Measurements from ENCODE around the gene PTPRR.

Gene PTPRR

GRCh38 chr12:70660002-70660604 lies 260.4 kb downstream of the PTPRR start:
- H3K4me1 ChIP-seq (ENCODE audit: insufficient read depth, low read length, poor library complexity, severe bottlenecking): peaks cover 72% of the 10 kb centered on the region
- no peaks in the 10 kb centered on the region for H3K9me2 ChIP-seq (replicated peaks; ENCODE audit: low read depth, low read length)
- TF ChIP-seq, protein P1, sequence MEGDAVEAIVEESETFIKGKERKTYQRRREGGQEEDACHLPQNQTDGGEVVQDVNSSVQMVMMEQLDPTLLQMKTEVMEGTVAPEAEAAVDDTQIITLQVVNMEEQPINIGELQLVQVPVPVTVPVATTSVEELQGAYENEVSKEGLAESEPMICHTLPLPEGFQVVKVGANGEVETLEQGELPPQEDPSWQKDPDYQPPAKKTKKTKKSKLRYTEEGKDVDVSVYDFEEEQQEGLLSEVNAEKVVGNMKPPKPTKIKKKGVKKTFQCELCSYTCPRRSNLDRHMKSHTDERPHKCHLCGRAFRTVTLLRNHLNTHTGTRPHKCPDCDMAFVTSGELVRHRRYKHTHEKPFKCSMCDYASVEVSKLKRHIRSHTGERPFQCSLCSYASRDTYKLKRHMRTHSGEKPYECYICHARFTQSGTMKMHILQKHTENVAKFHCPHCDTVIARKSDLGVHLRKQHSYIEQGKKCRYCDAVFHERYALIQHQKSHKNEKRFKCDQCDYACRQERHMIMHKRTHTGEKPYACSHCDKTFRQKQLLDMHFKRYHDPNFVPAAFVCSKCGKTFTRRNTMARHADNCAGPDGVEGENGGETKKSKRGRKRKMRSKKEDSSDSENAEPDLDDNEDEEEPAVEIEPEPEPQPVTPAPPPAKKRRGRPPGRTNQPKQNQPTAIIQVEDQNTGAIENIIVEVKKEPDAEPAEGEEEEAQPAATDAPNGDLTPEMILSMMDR (conservative IDR thresholded peaks at IDR 0.05; ENCODE audit: low read length): no peak
- no peak for TF ChIP-seq EZH2phosphoT487 (IDR thresholded peaks at IDR 0.05; ENCODE audit: borderline replicate concordance)
- no peak overlapping the region for H2AFZ ChIP-seq (ENCODE audit: low read length)
- H4K20me1 ChIP-seq (ENCODE audit: insufficient read depth, low read length, poor library complexity, severe bottlenecking): no peaks in the 10 kb centered on the region
- no peaks in the 10 kb centered on the region for H3K36me3 ChIP-seq (ENCODE audit: insufficient read depth, low read length)
- peak overlapping the region; percentile 77 for H3K9ac ChIP-seq (ENCODE audit: low read depth, low read length, poor library complexity, severe bottlenecking)
- peak overlapping the region; percentile 70 for H3K4me3 ChIP-seq (ENCODE audit: low read length, poor library complexity, severe bottlenecking)
- H3F3A ChIP-seq (ENCODE audit: low read depth): 0 out of 2 replicates have a peak, but pooled peaks cover 2% of the 10 kb centered on the region
- H3K27me3 ChIP-seq (ENCODE audit: insufficient read depth, low read length, poor library complexity, severe bottlenecking): no peaks in the 10 kb centered on the region
- peak overlapping the region; percentile 84 for H3K4me2 ChIP-seq (ENCODE audit: low read depth, low read length, poor library complexity, severe bottlenecking)
- no peaks in the 10 kb centered on the region for H3K9me3 ChIP-seq (ENCODE audit: insufficient read depth, low read depth, low read length)
- peaks cover 6% of the 10 kb centered on the region; the same call in 1 of the 2 replicates for H3K79me2 ChIP-seq (ENCODE audit: insufficient read depth, low read length)

- no peaks in the 10 kb centered on the region for H3K27me3 ChIP-seq (ENCODE audit: insufficient read depth, low read length, poor library complexity, severe bottlenecking)
- H3K9ac ChIP-seq (ENCODE audit: low read depth, low read length, poor library complexity, severe bottlenecking): peak overlapping the region; percentile 26
- TF ChIP-seq EZH2phosphoT487 (IDR thresholded peaks at IDR 0.05; ENCODE audit: borderline replicate concordance): no peak
- TF ChIP-seq, protein P1 (conservative IDR thresholded peaks at IDR 0.05; ENCODE audit: low read length): no peak
- no peaks in the 10 kb centered on the region for H4K20me1 ChIP-seq (ENCODE audit: insufficient read depth, low read length, poor library complexity, severe bottlenecking)
- H3K4me3 ChIP-seq (ENCODE audit: low read length, poor library complexity, severe bottlenecking): peak overlapping the region; percentile 70
- H3K9me3 ChIP-seq (ENCODE audit: insufficient read depth, low read depth, low read length): no peaks in the 10 kb centered on the region
- no peaks in the 10 kb centered on the region for H3K9me2 ChIP-seq (replicated peaks; ENCODE audit: low read depth, low read length)
- H2AFZ ChIP-seq (ENCODE audit: low read length): no peak overlapping the region
- peaks cover 6% of the 10 kb centered on the region; the same call in 1 of the 2 replicates for H3K79me2 ChIP-seq (ENCODE audit: insufficient read depth, low read length)
- no peaks in the 10 kb centered on the region for H3K36me3 ChIP-seq (ENCODE audit: insufficient read depth, low read length)
- H3K4me2 ChIP-seq (ENCODE audit: low read depth, low read length, poor library complexity, severe bottlenecking): peak overlapping the region; percentile 65
- peaks cover 62% of the 10 kb centered on the region for H3K4me1 ChIP-seq (ENCODE audit: insufficient read depth, low read length, poor library complexity, severe bottlenecking)
- no peaks in the 10 kb centered on the region for H3F3A ChIP-seq (ENCODE audit: low read depth)
Measured at GRCh38 chr12:70659077-70659606, 261.4 kb downstream of the PTPRR start.

DNA sequence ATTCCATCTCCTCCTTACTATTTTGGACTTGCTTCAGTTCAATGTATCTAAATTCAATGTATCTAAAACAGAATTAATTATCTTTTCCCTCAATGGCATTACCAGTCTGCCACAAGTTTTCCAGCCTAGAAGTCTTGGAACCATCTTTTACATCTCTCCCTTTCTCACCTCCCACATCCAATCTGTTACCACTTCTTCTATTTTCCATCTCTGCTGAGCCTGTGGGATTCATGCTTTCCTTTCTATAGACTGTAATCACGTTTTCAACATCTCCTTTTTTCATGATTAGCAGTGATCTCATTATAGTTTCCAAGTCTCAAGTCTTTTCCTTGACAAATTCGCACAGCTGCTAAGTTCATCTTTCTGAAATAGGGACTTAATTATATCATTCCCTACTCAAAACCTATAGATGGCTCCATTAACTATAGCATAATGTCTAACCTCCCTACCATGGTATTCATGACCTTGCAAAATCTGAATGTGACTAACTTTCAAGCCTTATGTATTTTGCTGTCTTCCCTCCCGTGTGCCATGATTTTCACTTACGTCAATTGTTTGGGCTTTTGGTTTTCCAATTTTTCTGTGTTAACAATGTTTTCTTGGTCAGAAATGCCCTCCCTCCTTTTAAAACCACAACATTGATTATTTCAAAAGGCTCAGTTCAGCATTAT lies 262.8 kb downstream of the PTPRR start:
- Histone ChIP-seq H4K20me1 (ENCODE audit: insufficient read depth, low read length, poor library complexity, severe bottlenecking) (no peaks in the 10 kb centered on the region), H2AFZ (ENCODE audit: low read length) (peak overlapping the region; percentile 31; the same call in 1 of the 2 replicates), H3K9me2 (replicated peaks; ENCODE audit: low read depth, low read length) (no peaks in the 10 kb centered on the region), H3K4me1 (ENCODE audit: insufficient read depth, low read length, poor library complexity, severe bottlenecking) (peaks cover 68% of the 10 kb centered on the region), H3F3A (ENCODE audit: low read depth) (no peaks in the 10 kb centered on the region), H3K9me3 (ENCODE audit: insufficient read depth, low read depth, low read length) (no peaks in the 10 kb centered on the region), H3K9ac (ENCODE audit: low read depth, low read length, poor library complexity, severe bottlenecking) (peak overlapping the region; percentile 46), H3K36me3 (ENCODE audit: insufficient read depth, low read length) (no peaks in the 10 kb centered on the region), H3K79me2 (ENCODE audit: insufficient read depth, low read length) (peaks cover 6% of the 10 kb centered on the region; the same call in 1 of the 2 replicates), H3K4me3 (ENCODE audit: low read length, poor library complexity, severe bottlenecking) (peak overlapping the region; percentile 2), H3K4me2 (ENCODE audit: low read depth, low read length, poor library complexity, severe bottlenecking) (peak overlapping the region; percentile 38), H3K27me3 (ENCODE audit: insufficient read depth, low read length, poor library complexity, severe bottlenecking) (no peaks in the 10 kb centered on the region)
- TF ChIP-seq, protein P1 (conservative IDR thresholded peaks at IDR 0.05; ENCODE audit: low read length): no peak
- TF ChIP-seq EZH2phosphoT487 (IDR thresholded peaks at IDR 0.05; ENCODE audit: borderline replicate concordance): no peak

Measured in Loucy (cell line).